GM18858 (cell line): ENCODE data around the gene OTC.

ENCODE experiments used
- ATAC-seq: cut with Tn5 transposase; IDR thresholded peaks from one replicate; pipeline ENCODE4 v1.9.1; 2021; ENCODE audit not compliant: unreplicated experiment

OTC gene

GRCh38 chrX:38352362-38352761 is at the start of gene OTC:
TSS of gene OTC (plus strand) at chrX:38352604. CDS start at chrX:38352697, 93 bp downstream.
- ATAC-seq, result no peak

- no peak for ATAC-seq
Measured at GRCh38 chrX:38304010-38304409, 48.4 kb upstream of the OTC start.

- no peak for ATAC-seq
Measured at GRCh38 chrX:38305971-38306370, 46.4 kb upstream of the OTC start.

GRCh38 chrX:38311743-38312142 is 40.7 kb upstream of the OTC start:
- no peak for ATAC-seq

GRCh38 chrX:38312436-38312835 is 40.0 kb upstream of the OTC start:
- no peak for ATAC-seq

- no peak for ATAC-seq
Measured at GRCh38 chrX:38313190-38313589, 39.2 kb upstream of the OTC start.

GRCh38 chrX:38315186-38315585 is 37.2 kb upstream of the OTC start:
- ATAC-seq, result no peak

GRCh38 chrX:38318196-38318595 is 34.2 kb upstream of the OTC start:
- no peak for ATAC-seq

- ATAC-seq, result no peak
Measured at GRCh38 chrX:38318606-38319005, 33.8 kb upstream of the OTC start.

GRCh38 chrX:38320819-38321218 is 31.6 kb upstream of the OTC start:
- ATAC-seq, result no peak

GRCh38 chrX:38326086-38326485 is 26.3 kb upstream of the OTC start:
- ATAC-seq, result no peak

GRCh38 chrX:38327007-38327774 is 25.2 kb upstream of the OTC start, which contains the start of gene RPGR:
TSS of gene RPGR (minus strand) at chrX:38327509. CDS start at chrX:38327367, 142 bp downstream.
- peak; percentile 92 for ATAC-seq

GRCh38 chrX:38327775-38328081 is 24.7 kb upstream of the OTC start:
- no peak for ATAC-seq

- peak; percentile 65 for ATAC-seq
Measured at GRCh38 chrX:38332505-38332904, 19.9 kb upstream of the OTC start.

- no peak for ATAC-seq
Measured at GRCh38 chrX:38335382-38335781, 17.0 kb upstream of the OTC start.

GRCh38 chrX:38336538-38337240 is 15.7 kb upstream of the OTC start:
- ATAC-seq, result no peak

- no peak for ATAC-seq
Measured at GRCh38 chrX:38341442-38341841, 11.0 kb upstream of the OTC start.

- ATAC-seq, result no peak
Measured at GRCh38 chrX:38342853-38343778, 9.3 kb upstream of the OTC start.

- ATAC-seq, result no peak
Measured at GRCh38 chrX:38346150-38346549, 6.3 kb upstream of the OTC start.

- peak; percentile 81 for ATAC-seq
Measured at GRCh38 chrX:38347136-38347535, 5.3 kb upstream of the OTC start.

GRCh38 chrX:38351346-38351745 is 1.1 kb upstream of the OTC start:
- no peak for ATAC-seq
